Fibroblast of skin of right quadriceps (primary cell): ENCODE results near the gene ZNF202.
"Not testable (repeated sequence)": the region's sequence is repeated elsewhere in the genome, so short reads cannot be mapped to it uniquely, and the experiment has no call there.

ENCODE experiments used
- DNase-seq: peaks from one replicate; pipeline ENCODE4 v3.0.0-alpha.2; 2013

Gene ZNF202

GRCh38 chr11:123738374-123738773, 3.1 kb downstream of the ZNF202 start:
- no peak for DNase-seq

- DNase-seq = no peak
Measured at GRCh38 chr11:123736769-123737168, 4.7 kb downstream of the ZNF202 start.

GRCh38 chr11:123729602-123730001, 11.9 kb downstream of the ZNF202 start:
- DNase-seq = peak; percentile 31

GRCh38 chr11:123725995-123726655, 15.3 kb downstream of the ZNF202 start:
- DNase-seq = no peak

- peak; percentile 48 for DNase-seq
Measured at GRCh38 chr11:123719452-123719851, 22.0 kb downstream of the ZNF202 start.

GRCh38 chr11:123718469-123718868, 23.0 kb downstream of the ZNF202 start:
- no peak for DNase-seq

- no peak for DNase-seq
Measured at GRCh38 chr11:123718063-123718462, 23.4 kb downstream of the ZNF202 start.

- not testable (repeated sequence) for DNase-seq
Measured at GRCh38 chr11:123712627-123713026, 28.8 kb downstream of the ZNF202 start.

- DNase-seq = peak; percentile 59
Measured at GRCh38 chr11:123707606-123708205, 33.8 kb downstream of the ZNF202 start.

GRCh38 chr11:123707206-123707605, 34.3 kb downstream of the ZNF202 start:
- no peak for DNase-seq

GRCh38 chr11:123704341-123704740, 37.1 kb downstream of the ZNF202 start:
- no peak for DNase-seq

- DNase-seq = no peak
Measured at GRCh38 chr11:123702696-123703095, 38.8 kb downstream of the ZNF202 start.

- DNase-seq = no peak
Measured at GRCh38 chr11:123702139-123702538, 39.3 kb downstream of the ZNF202 start.

- DNase-seq = no peak
Measured at GRCh38 chr11:123700772-123701171, 40.7 kb downstream of the ZNF202 start.

- no peak for DNase-seq
Measured at GRCh38 chr11:123698546-123699127, 42.8 kb downstream of the ZNF202 start.

- DNase-seq = no peak
Measured at GRCh38 chr11:123696183-123696582, 45.3 kb downstream of the ZNF202 start.

- DNase-seq = no peak
Measured at GRCh38 chr11:123695231-123695630, 46.2 kb downstream of the ZNF202 start.

- DNase-seq = no peak
Measured at GRCh38 chr11:123694551-123694950, 46.9 kb downstream of the ZNF202 start.

GRCh38 chr11:123692961-123693360, 48.5 kb downstream of the ZNF202 start:
- DNase-seq = no peak

GRCh38 chr11:123690485-123690884, 51.0 kb downstream of the ZNF202 start:
- DNase-seq = peak; percentile 35

- no peak for DNase-seq
Measured at GRCh38 chr11:123684601-123685000, 56.9 kb downstream of the ZNF202 start.

- DNase-seq = no peak
Measured at GRCh38 chr11:123683428-123684170, 57.9 kb downstream of the ZNF202 start.

GRCh38 chr11:123682696-123683410, 58.6 kb downstream of the ZNF202 start:
- DNase-seq = no peak
